Activated CD4-positive, alpha-beta T cell treated with anti-CD3 and anti-CD28 coated beads, Interleukin-2, amount 50 U/mL, for 1 hour (primary cell): ENCODE results near the gene TGIF1.
"Not testable (repeated sequence)": the region's sequence is repeated elsewhere in the genome, so short reads cannot be mapped to it uniquely, and the experiment has no call there.

Experiments
- DNase-seq: peaks from one replicate; pipeline ENCODE4 v3.0.0-alpha.2; 2020

TGIF1 gene

DNA sequence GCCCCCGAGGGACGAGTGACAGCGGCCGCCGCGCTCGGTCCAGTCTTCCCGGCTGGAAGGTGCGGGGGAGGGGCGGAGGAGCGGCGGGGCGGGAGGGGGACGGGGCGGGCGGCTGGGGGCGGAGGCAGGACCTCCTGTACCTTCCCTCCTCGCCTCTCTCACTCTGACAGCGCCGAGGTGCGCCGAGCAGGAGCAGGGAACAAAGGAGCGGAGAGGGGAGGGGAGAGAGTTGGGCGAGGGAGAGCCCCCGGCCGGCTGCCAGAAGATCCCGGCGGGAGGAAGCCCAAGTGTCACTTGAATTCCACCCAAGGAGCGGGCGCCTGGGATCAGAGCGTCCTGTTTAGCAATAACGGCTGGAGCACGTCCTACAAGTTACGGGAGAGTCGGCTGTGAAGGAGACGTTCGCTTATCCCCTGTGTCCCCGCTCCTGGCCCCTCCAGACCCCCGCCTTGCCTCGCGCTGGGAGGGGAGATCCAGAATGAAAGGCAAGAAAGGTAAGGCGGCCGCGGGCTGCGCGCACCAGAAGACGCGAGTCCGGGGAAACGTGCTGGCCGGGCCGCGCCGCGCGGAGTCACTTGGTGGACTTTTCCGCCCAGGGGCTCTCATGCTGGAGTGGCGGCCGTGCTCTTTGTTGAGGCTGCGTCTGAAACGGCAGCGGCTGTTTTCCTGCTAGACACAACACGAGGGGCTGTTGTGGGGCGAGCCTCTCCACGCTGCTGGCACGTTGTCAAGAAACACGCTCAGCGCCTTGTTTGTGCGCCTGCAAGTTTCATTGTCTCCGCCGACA is at the start of gene TGIF1:
Gene TGIF1, plus strand, starts transcription at position 161 of the 787 bp plus-strand sequence. Its CDS starts 318 bp downstream, at position 479.
- DNase-seq, result peak; percentile 82

DNA sequence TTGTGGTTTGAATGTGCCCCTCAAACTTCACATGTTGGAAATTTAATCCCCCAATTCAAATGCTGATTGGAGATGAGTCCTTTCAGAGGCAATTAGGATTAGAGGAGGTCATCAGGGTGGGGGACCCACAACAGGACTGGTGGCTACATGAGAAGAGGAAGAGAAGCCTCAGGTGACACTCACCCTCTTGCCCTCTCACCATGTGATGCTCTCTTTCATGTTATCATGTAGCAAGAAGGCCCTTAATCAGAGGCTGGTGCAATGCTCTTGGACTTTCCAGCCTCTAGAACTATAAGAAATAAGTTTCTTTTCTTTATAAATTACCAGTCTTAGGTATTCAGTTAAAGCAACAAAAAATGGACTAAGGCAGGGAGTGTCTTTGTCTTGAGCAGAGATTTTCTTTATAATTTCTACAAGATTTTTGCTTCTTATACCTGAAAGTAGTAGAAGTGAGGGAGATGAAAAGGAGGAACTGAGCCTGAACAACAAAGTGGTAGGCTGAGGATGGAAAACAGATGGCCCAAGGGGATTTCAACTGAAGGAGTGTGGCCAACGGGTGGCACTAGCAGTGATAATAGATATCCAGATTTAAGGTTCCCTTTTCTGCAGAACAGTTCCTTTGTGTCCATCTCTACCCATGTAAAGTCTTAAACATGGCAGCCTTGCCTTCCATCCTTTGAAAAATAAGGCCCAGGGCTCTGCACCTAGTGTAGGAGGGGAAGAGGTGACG is 49.2 kb upstream of the TGIF1 start:
- no peak for DNase-seq

DNA sequence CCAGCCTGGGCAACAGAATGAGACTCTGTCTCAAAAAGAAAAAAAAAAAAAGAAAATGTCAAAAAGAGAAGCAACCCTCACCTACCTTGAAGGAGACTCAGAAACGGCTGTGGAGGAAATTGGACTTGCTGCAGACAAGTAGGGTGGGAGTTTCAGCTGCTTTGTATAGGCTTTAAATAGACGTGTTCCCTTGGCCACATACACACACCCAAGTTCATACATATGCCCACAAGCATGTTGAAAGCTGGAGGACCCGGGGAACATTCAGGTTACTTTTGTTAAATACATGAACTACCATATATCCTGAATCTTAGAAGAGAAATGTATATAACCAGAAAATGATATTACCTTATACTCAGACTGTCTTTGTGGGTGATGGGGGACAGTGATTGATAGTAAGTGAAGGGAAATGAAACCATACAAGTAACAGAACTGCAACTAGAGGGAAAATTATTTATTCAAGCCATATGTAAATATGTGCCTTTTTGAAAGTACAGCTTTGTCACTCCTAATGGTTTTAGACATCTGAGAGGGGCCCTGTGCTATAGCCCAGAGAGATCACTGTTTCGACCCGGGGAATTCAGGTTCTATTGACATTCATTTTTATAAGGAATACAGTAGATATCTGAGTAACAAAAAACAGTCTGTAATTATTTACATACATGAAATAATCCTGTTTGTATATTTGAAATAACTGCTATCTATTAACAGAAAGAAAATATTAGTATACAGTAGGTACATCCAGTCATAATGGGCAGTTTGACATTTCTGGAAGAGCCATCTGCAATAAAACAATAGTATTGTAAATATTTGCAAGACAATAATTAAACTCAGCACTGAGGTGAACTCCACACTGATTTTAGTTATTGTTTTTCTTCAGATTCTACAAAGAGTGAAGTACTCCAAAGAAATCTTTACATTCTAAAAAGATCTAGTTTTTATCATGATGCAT is 48.0 kb upstream of the TGIF1 start:
- no peak for DNase-seq

- DNase-seq, result no peak
Measured at GRCh38 chr18:3402982-3403451, 47.0 kb upstream of the TGIF1 start.

- no peak for DNase-seq
Measured at GRCh38 chr18:3405713-3406112, 44.3 kb upstream of the TGIF1 start.

- DNase-seq, result no peak
Measured at GRCh38 chr18:3408107-3408506, 41.9 kb upstream of the TGIF1 start.

GRCh38 chr18:3409811-3410210 is 40.2 kb upstream of the TGIF1 start:
- DNase-seq, result no peak

- no peak for DNase-seq
Measured at GRCh38 chr18:3410273-3410672, 39.7 kb upstream of the TGIF1 start.

GRCh38 chr18:3410876-3411275 is 39.1 kb upstream of the TGIF1 start:
- DNase-seq, result not testable (repeated sequence)

DNA sequence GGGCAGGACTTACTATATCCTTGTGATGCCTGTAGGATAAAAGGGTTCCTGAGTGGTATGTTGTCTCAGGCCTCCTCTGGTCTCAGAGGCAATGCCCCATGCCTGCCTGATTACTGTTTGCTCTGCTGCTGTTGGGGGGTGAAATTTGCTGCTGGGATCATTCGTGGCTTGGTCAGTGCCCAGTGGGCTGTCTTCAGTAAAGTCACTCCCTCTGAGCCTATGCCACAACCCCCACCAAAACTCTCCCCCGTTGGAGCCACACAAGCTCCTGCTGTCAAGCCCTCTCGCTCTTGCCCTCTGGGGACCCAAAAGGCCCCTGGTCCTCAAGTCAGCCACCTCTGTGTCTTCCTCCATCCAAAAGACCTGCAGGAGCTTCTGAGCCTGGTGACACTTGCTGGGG is 38.6 kb upstream of the TGIF1 start:
- DNase-seq, result no peak

DNA sequence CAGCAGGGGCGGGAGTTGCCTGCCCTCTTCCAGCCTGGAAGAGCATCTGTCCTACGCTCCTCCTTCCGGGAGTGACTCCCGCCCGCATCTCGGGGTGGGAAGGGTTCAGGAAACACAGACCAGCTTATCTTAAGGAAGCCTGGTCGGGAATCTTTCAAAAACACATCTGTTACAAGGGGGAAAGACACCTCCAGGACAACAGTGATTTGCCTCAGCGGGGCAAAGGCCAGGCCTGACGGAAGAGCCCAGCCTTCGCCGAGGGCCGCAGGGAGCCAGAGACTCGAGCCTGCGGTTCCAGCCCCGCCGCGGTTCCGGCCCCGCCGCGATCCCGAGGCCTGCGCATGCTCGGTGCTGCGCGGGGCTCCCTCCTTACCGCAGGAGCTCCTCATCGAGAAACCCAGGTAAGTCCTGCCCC is 38.1 kb upstream of the TGIF1 start:
- DNase-seq, result peak; percentile 13

- not testable (repeated sequence) for DNase-seq
Measured at GRCh38 chr18:3412528-3412927, 37.4 kb upstream of the TGIF1 start.

GRCh38 chr18:3415110-3415509 is 34.9 kb upstream of the TGIF1 start:
- no peak for DNase-seq

- no peak for DNase-seq
Measured at GRCh38 chr18:3418083-3418482, 31.9 kb upstream of the TGIF1 start.

DNA sequence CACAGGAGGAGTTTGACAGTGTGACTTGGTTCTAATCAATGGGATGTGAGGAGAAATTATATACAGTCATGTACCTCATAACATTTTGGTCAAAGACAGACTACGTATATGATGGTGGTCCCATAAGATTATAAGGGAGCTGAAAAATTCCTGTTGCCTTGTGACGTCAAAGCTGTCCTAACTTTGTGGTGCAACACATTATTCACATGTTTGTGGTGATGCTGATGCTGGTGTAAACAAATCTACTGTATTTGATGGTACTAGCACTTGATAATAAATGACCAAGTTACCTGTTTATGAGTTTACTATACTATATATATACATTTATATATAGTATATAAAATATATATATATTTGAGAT is 29.1 kb upstream of the TGIF1 start:
- no peak for DNase-seq

GRCh38 chr18:3422905-3423304 is 27.1 kb upstream of the TGIF1 start:
- DNase-seq, result no peak

GRCh38 chr18:3424280-3424890 is 25.6 kb upstream of the TGIF1 start:
- no peak for DNase-seq

DNA sequence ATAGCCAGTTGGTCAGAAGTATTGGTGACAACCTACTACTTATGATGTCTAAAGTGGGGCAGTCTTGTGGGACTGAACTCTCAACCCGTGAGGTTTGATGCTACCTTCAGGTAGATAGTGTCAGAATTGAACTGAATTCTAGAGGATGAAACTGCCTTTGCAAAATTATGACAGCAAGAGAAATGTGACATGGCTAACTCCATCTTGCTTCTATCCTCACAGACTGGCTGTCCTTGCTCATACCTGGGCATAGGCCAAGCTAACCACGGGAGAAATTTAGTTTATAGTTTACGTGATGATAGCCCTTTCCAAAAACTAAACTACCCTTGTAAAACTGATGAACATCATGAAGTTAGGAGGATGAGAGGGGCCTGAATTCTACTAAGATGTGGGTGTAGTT is 24.9 kb upstream of the TGIF1 start:
- DNase-seq, result no peak

GRCh38 chr18:3425446-3425845 is 24.5 kb upstream of the TGIF1 start:
- DNase-seq, result no peak

GRCh38 chr18:3426074-3426473 is 23.9 kb upstream of the TGIF1 start:
- DNase-seq, result no peak

GRCh38 chr18:3427944-3428343 is 22.0 kb upstream of the TGIF1 start:
- DNase-seq, result no peak

DNA sequence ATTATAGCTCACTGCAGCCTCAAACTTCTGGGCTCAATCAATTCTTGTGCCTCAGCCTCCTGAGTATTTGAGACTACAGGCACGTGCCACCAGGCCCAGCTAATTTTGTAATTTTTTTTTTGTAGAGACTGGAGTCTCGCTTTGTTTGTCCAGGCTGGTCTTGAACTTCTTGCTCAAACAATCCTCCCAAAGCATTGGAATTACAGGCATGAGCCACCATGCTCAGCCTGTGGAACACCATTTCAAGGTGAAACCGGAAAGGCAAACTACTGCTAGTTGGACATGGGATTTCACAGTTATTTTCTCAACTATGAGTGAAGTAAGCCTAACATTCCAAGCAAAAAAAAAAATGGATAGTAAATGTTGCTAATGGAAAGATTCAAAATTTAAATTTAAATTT is 20.9 kb upstream of the TGIF1 start:
- DNase-seq, result no peak

DNA sequence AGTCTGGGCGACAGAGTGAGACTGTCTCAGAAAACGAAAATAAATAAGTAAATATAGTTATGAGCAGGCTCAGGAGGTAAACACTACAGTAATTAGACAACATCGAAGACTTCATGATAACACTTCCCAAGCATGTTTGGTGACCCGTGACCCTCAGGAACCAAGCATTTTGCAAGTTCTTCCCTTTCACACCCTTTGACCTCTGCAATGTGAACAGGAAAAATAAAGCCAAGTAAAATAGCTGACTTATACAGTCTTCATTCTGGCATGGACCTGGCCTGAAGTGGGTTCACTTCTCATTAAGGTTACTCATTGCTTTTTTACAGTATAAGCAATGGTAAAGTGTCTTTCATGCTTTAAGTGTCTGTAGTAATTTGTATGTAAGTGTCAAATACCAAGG is 15.3 kb upstream of the TGIF1 start:
- no peak for DNase-seq
